Measurements from ENCODE around the gene GPR108. TPM values are rescaled to one million over a fixed set of nuclear protein-coding genes. Genes with fewer than 3 reads are reported as not detected.

GPR108 gene
- total RNA-seq, 1 donor from 2014 or later, result 45.4 TPM

DNA sequence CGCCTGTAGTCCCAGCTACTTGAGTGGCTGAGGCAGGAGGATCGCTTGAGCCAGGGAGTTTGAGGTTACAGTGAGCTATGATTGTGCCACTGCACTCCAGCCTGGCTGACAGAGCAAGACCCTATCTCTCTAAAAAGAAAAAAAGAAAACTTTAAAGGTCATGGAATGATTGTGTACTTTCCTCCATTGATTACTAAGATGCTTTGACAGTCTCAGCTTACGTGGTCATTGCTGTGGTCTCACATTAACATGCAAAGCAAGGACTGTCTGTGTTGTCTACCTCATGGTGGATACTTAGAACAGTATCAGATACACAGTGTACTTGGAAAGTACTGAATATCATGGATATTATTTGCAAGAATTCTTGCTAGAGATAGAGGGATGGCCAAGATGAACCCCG is 53.4 kb downstream of the GPR108 start:
- no peak for DNase-seq (ENCODE audit: extremely low spot score, unreplicated experiment)
- H3K27me3 Mint-ChIP-seq (ENCODE audit: unreplicated experiment), result peaks cover 10% of the 10 kb centered on the region
- H3K4me3 Mint-ChIP-seq (ENCODE audit: unreplicated experiment), result no peak overlapping the region
- no peaks in the 10 kb centered on the region for H3K4me1 Mint-ChIP-seq (ENCODE audit: unreplicated experiment)
- TF ChIP-seq, protein P1, sequence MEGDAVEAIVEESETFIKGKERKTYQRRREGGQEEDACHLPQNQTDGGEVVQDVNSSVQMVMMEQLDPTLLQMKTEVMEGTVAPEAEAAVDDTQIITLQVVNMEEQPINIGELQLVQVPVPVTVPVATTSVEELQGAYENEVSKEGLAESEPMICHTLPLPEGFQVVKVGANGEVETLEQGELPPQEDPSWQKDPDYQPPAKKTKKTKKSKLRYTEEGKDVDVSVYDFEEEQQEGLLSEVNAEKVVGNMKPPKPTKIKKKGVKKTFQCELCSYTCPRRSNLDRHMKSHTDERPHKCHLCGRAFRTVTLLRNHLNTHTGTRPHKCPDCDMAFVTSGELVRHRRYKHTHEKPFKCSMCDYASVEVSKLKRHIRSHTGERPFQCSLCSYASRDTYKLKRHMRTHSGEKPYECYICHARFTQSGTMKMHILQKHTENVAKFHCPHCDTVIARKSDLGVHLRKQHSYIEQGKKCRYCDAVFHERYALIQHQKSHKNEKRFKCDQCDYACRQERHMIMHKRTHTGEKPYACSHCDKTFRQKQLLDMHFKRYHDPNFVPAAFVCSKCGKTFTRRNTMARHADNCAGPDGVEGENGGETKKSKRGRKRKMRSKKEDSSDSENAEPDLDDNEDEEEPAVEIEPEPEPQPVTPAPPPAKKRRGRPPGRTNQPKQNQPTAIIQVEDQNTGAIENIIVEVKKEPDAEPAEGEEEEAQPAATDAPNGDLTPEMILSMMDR (IDR thresholded peaks at IDR 0.05), result no peak
- H3K36me3 Mint-ChIP-seq (ENCODE audit: unreplicated experiment), result no peaks in the 10 kb centered on the region
- no peak overlapping the region for H3K27ac Mint-ChIP-seq (ENCODE audit: unreplicated experiment)
- peaks cover 3% of the 10 kb centered on the region for H3K9me3 Mint-ChIP-seq (ENCODE audit: unreplicated experiment)

DNA sequence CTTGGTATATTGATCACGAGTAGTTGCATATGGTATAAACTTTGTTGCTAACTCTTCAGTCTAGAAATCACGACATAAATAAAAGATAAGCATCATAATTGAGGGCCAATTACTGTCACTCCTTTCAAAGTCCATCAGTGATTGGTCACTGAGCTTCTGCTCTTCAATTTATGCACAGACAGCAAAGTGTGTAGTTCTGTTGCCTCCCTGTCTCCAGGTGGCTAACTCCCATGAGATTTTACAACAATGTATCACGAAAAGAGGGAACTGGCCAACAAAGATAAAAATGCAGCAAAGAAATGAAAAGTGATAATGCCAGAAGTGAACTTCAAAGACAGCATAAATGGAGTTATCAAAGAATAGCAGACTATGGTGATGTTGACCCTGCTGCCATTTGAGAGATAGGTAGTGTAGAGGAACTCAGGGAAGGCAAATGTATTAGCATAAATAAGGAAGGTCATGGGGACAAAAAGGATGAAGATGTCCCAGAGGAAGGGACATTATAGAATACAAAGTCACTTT is 54.7 kb downstream of the GPR108 start:
- peaks cover 10% of the 10 kb centered on the region for H3K27me3 Mint-ChIP-seq (ENCODE audit: unreplicated experiment)
- H3K9me3 Mint-ChIP-seq (ENCODE audit: unreplicated experiment), result no peaks in the 10 kb centered on the region
- no peak overlapping the region for H3K4me3 Mint-ChIP-seq (ENCODE audit: unreplicated experiment)

DNA sequence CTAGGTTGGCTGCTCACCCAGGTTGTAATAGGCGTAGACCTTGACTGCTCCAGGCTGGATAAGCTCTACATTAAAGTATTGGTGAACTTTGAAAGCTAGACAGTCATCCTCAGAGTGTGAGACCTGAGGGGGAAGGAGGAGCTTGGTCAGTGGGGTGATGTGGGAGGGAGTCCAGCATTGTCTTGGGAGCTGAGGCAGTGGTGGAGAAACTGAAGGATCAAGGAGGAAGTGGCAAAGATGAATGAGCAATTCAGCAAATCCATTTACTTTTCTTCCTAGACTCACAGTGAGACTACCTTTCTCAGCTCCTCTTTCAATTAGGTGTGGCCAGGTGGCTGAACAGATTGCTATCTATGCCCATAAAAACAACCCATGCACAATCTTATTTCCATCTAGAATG is 57.2 kb downstream of the GPR108 start:
- TF ChIP-seq, protein P1 (IDR thresholded peaks at IDR 0.05), result no peak
- Mint-ChIP-seq H3K27me3 (ENCODE audit: unreplicated experiment) (peaks cover 7% of the 10 kb centered on the region), H3K9me3 (ENCODE audit: unreplicated experiment) (no peaks in the 10 kb centered on the region), H3K36me3 (ENCODE audit: unreplicated experiment) (no peaks in the 10 kb centered on the region), H3K27ac (ENCODE audit: unreplicated experiment) (no peak overlapping the region), H3K4me3 (ENCODE audit: unreplicated experiment) (no peak overlapping the region), H3K4me1 (ENCODE audit: unreplicated experiment) (peaks cover 4% of the 10 kb centered on the region)
- no peak for DNase-seq (ENCODE audit: extremely low spot score, unreplicated experiment)

More for the DNA sequence above, 54.7 kb downstream of the GPR108 start:
- H3K27ac Mint-ChIP-seq (ENCODE audit: unreplicated experiment), result no peak overlapping the region
- no peak for DNase-seq (ENCODE audit: extremely low spot score, unreplicated experiment)
- TF ChIP-seq, protein P1 (IDR thresholded peaks at IDR 0.05), result no peak
- no peaks in the 10 kb centered on the region for H3K36me3 Mint-ChIP-seq (ENCODE audit: unreplicated experiment)
- no peaks in the 10 kb centered on the region for H3K4me1 Mint-ChIP-seq (ENCODE audit: unreplicated experiment)

Small RNA genes lying within 50 kb of the gene (microRNA-seq; reads per million reads assigned to microRNA genes)
- gene MIR6791 (ENCODE audit: unreplicated experiment), result not detected

Other genes starting within 250 kb of the GPR108 start
- gene TUBB4A, start 235.3 kb downstream of the GPR108 start, total RNA-seq, result not detected in 2 replicates
- 1.4 and 1.5 TPM in 2 replicates for gene TNFSF9, start 206.6 kb downstream of the GPR108 start, total RNA-seq
- gene CD70, start 146.4 kb downstream of the GPR108 start, total RNA-seq, result 0.42 and 0.54 TPM in 2 replicates
- gene TNFSF14, start 67.4 kb downstream of the GPR108 start, total RNA-seq, result not detected in 2 replicates
- 0.56 TPM in 1 of 2 replicates, not detected in the other for gene C3, start 16.9 kb downstream of the GPR108 start, total RNA-seq
- gene TRIP10, start 2.1 kb upstream of the GPR108 start, total RNA-seq, result 51.1 and 53.8 TPM in 2 replicates
- gene SH2D3A, start 29.9 kb upstream of the GPR108 start, total RNA-seq, result not detected in 2 replicates
- gene VAV1, start 35.1 kb upstream of the GPR108 start, total RNA-seq, result not detected in 2 replicates
- gene ADGRE1, start 150.0 kb upstream of the GPR108 start, total RNA-seq, result not detected in 2 replicates